ENCODE data around the gene PTGR3.

PTGR3 gene

GRCh38 chr18:75208836-75209128 lies 157 bp downstream of the PTGR3 start:
- no peak for TF ChIP-seq ZNF8 (CRISPR knock-in tag; IDR thresholded peaks at IDR 0.05)
- TF ChIP-seq ARNTL (CRISPR knock-in tag; IDR thresholded peaks at IDR 0.05; ENCODE audit: borderline replicate concordance, low read depth), result no peak
- no peak for TF ChIP-seq PPARA (CRISPR knock-in tag; IDR thresholded peaks at IDR 0.05; ENCODE audit: borderline replicate concordance)
- no peak for TF ChIP-seq BACH2 (CRISPR knock-in tag; IDR thresholded peaks at IDR 0.05; ENCODE audit: borderline replicate concordance)
- TF ChIP-seq PATZ1 (CRISPR knock-in tag; IDR thresholded peaks at IDR 0.05; ENCODE audit: borderline replicate concordance), result no peak
- no peak for TF ChIP-seq ZFP3 (CRISPR knock-in tag; IDR thresholded peaks at IDR 0.05)
- TF ChIP-seq ZFP30 (CRISPR knock-in tag; IDR thresholded peaks at IDR 0.05), result no peak
- no peak for TF ChIP-seq ISL1 (CRISPR knock-in tag; IDR thresholded peaks at IDR 0.05)
- no peak for TF ChIP-seq ZNF70 (CRISPR knock-in tag; IDR thresholded peaks at IDR 0.05)
- TF ChIP-seq RARB (CRISPR knock-in tag; IDR thresholded peaks at IDR 0.05), result no peak
- ATAC-seq, result no peak

GRCh38 chr18:75208155-75208835 lies 644 bp downstream of the PTGR3 start:
- TF ChIP-seq TSHZ2 (CRISPR knock-in tag; IDR thresholded peaks at IDR 0.05) (no peak), ZNF70 (CRISPR knock-in tag; IDR thresholded peaks at IDR 0.05) (no peak), ZNF565 (CRISPR knock-in tag; conservative IDR thresholded peaks at IDR 0.05; ENCODE audit: low read depth) (no peak), CREB5 (CRISPR knock-in tag; IDR thresholded peaks at IDR 0.05; ENCODE audit: low read depth) (no peak), BACH2 (CRISPR knock-in tag; IDR thresholded peaks at IDR 0.05; ENCODE audit: borderline replicate concordance) (no peak), ZFP30 (CRISPR knock-in tag; IDR thresholded peaks at IDR 0.05) (no peak), CSDC2 (CRISPR knock-in tag; IDR thresholded peaks at IDR 0.05) (no peak), TCF4 (CRISPR knock-in tag; IDR thresholded peaks at IDR 0.05; ENCODE audit: borderline replicate concordance) (no peak), ZFP3 (CRISPR knock-in tag; IDR thresholded peaks at IDR 0.05) (no peak), ARNTL (CRISPR knock-in tag; IDR thresholded peaks at IDR 0.05; ENCODE audit: borderline replicate concordance, low read depth) (no peak), ZC3H10 (CRISPR knock-in tag; IDR thresholded peaks at IDR 0.05) (no peak), ZNF8 (CRISPR knock-in tag; IDR thresholded peaks at IDR 0.05) (no peak)
- peak; percentile 10 for ATAC-seq

- ATAC-seq, result peak; percentile 1; the same call in 1 of the 3 replicates
- TF ChIP-seq ESRRG (CRISPR knock-in tag; IDR thresholded peaks at IDR 0.05), result no peak
- no peak for TF ChIP-seq ARNTL (CRISPR knock-in tag; IDR thresholded peaks at IDR 0.05; ENCODE audit: borderline replicate concordance, low read depth)
Measured at GRCh38 chr18:75207310-75208154, 1.4 kb downstream of the PTGR3 start.

- ATAC-seq, result no peak
- TF ChIP-seq TSHZ2 (CRISPR knock-in tag; IDR thresholded peaks at IDR 0.05) (no peak), CSRNP3 (CRISPR knock-in tag; IDR thresholded peaks at IDR 0.05) (no peak), TCF4 (CRISPR knock-in tag; IDR thresholded peaks at IDR 0.05; ENCODE audit: borderline replicate concordance) (no peak), ESRRG (CRISPR knock-in tag; IDR thresholded peaks at IDR 0.05) (no peak), CREB5 (CRISPR knock-in tag; IDR thresholded peaks at IDR 0.05; ENCODE audit: low read depth) (no peak), GLIS3 (CRISPR knock-in tag; IDR thresholded peaks at IDR 0.05) (no peak), ZC3H10 (CRISPR knock-in tag; IDR thresholded peaks at IDR 0.05) (no peak), RARB (CRISPR knock-in tag; IDR thresholded peaks at IDR 0.05) (no peak)
Measured at GRCh38 chr18:75206452-75207309, 2.3 kb downstream of the PTGR3 start.

Data from SK-N-SH treated with all-trans-retinoic acid at 6 μM for 48 hours (cell line).